Neuronal stem cell (in vitro differentiated cells): ENCODE data around the gene CTRB1.
A peak's percentile ranks its signal among the peaks of the same experiment; 100 is the strongest.
"Not testable (repeated sequence)": the region's sequence is repeated elsewhere in the genome, so short reads cannot be mapped to it uniquely, and the experiment has no call there.

ENCODE experiments used
- DNase-seq: peaks from one replicate; pipeline ENCODE4 v3.0.0-alpha.2; 2013; ENCODE audit warnings: low spot score
- H2AFZ ChIP-seq: one replicate; pipeline ENCODE4 v1.6.1; 2013; ENCODE audit warnings: mild to moderate bottlenecking, low read length, inconsistent platforms
- H2AK5ac ChIP-seq: 2 replicates; pipeline ENCODE4 v1.6.1; 2013; ENCODE audit warnings: low read depth, mild to moderate bottlenecking, inconsistent platforms, low read length, moderate library complexity, mixed read lengths
- H2BK120ac ChIP-seq: 2 replicates; pipeline ENCODE4 v1.6.1; 2013; ENCODE audit warnings: low read depth, mild to moderate bottlenecking, inconsistent platforms, low read length, moderate library complexity, mixed read lengths
- H2BK12ac ChIP-seq: one replicate; pipeline ENCODE4 v1.6.1; 2013; ENCODE audit warnings: low read length, inconsistent platforms
- H2BK15ac ChIP-seq: 2 replicates; pipeline ENCODE4 v1.6.1; 2013; ENCODE audit warnings: mild to moderate bottlenecking, low read length, inconsistent platforms, mixed read lengths
- H2BK5ac ChIP-seq: one replicate; pipeline ENCODE4 v1.6.1; 2013; ENCODE audit warnings: inconsistent platforms, mild to moderate bottlenecking, low read length, moderate library complexity
- H3K14ac ChIP-seq: one replicate; pipeline ENCODE4 v1.6.1; 2013; ENCODE audit warnings: low read length, inconsistent platforms
- H3K18ac ChIP-seq: 2 replicates; pipeline ENCODE4 v1.6.1; 2013; ENCODE audit warnings: low read length, inconsistent platforms
- H3K23ac ChIP-seq: 2 replicates; pipeline ENCODE4 v1.6.1; 2013; ENCODE audit warnings: low read depth, mild to moderate bottlenecking, mixed read lengths, low read length, inconsistent platforms; ENCODE audit not compliant: poor library complexity
- H3K27ac ChIP-seq: replicated peaks from 3 replicates; pipeline ENCODE4 v1.5.1; 2013; ENCODE audit warnings: low read length, inconsistent platforms
- H3K27me3 ChIP-seq, 3 experiments: 2 replicates each; pipeline ENCODE4 v1.6.1; 2013; ENCODE audit warnings: low read length in 3 of 3, mild to moderate bottlenecking in 2 of 3, inconsistent platforms in 1 of 3, low read depth in 1 of 3, mixed read lengths in 1 of 3, moderate library complexity in 1 of 3; ENCODE audit not compliant: control insufficient read depth in 3 of 3, insufficient read depth in 3 of 3
- H3K36me3 ChIP-seq, 2 donors: replicated peaks in 1 of 2; 2 replicates each; pipeline ENCODE4 v1.6.1; 2013; ENCODE audit warnings: low read length in 2 of 2; ENCODE audit not compliant: control insufficient read depth in 2 of 2, insufficient read depth in 2 of 2
- H3K4ac ChIP-seq: 2 replicates; pipeline ENCODE4 v1.6.1; 2013; ENCODE audit warnings: inconsistent platforms, mild to moderate bottlenecking, low read length, moderate library complexity
- H3K4me1 ChIP-seq, 2 donors: 1 replicate in 1 of 2; 2 replicates in 1 of 2; pipeline ENCODE4 v1.6.1; 2013; ENCODE audit warnings: low read length in 2 of 2, low read depth in 1 of 2; ENCODE audit not compliant: control insufficient read depth in 2 of 2, insufficient read depth in 1 of 2
- H3K4me2 ChIP-seq: one replicate; pipeline ENCODE4 v1.6.1; 2013; ENCODE audit warnings: mild to moderate bottlenecking, low read length, inconsistent platforms; ENCODE audit not compliant: insufficient read depth, poor library complexity, severe bottlenecking
- H3K4me3 ChIP-seq, 2 donors: 2 replicates each; pipeline ENCODE4 v1.5.1; 2013; ENCODE audit warnings: low read length in 2 of 2, mild to moderate bottlenecking in 2 of 2, inconsistent platforms in 1 of 2, moderate library complexity in 1 of 2
- H3K79me1 ChIP-seq: one replicate; pipeline ENCODE4 v1.6.1; 2013; ENCODE audit warnings: low read depth, mild to moderate bottlenecking, inconsistent platforms, low read length, moderate library complexity
- H3K9ac ChIP-seq: one replicate; pipeline ENCODE4 v1.6.1; 2013; ENCODE audit warnings: mild to moderate bottlenecking, low read depth, low read length, inconsistent platforms; ENCODE audit not compliant: poor library complexity
- H3K9me3 ChIP-seq, 2 donors: replicated peaks in 1 of 2; 2 replicates each; pipeline versions ENCODE3 to v1.6.1; 2013; ENCODE audit warnings: low read length in 2 of 2, mild to moderate bottlenecking in 2 of 2, inconsistent platforms in 1 of 2, low read depth in 1 of 2, mixed read lengths in 1 of 2, moderate library complexity in 1 of 2; ENCODE audit not compliant: control insufficient read depth in 2 of 2, insufficient read depth in 1 of 2
- H4K8ac ChIP-seq: one replicate; pipeline ENCODE4 v1.6.1; 2013; ENCODE audit warnings: low read depth, mild to moderate bottlenecking, inconsistent platforms, low read length, moderate library complexity
- H4K91ac ChIP-seq: one replicate; pipeline ENCODE4 v1.6.1; 2013; ENCODE audit warnings: low read length, low read depth, mild to moderate bottlenecking, inconsistent platforms; ENCODE audit not compliant: poor library complexity
- WGBS, 2 donors: extraction: QIAGEN DNeasy Blood & Tissue Kit; methylation state at CpG; one replicate each; pipeline ENCODE4 v1.1.7; 2013; ENCODE audit warnings: missing lambda C conversion rate in 2 of 2, mixed read lengths in 1 of 2; ENCODE audit not compliant: insufficient read length in 2 of 2, insufficient replicate concordance in 1 of 2; ENCODE audit errors: extremely low coverage in 2 of 2; 5-methylcytosine and 5-hydroxymethylcytosine counted together

CTRB1 gene

DNA sequence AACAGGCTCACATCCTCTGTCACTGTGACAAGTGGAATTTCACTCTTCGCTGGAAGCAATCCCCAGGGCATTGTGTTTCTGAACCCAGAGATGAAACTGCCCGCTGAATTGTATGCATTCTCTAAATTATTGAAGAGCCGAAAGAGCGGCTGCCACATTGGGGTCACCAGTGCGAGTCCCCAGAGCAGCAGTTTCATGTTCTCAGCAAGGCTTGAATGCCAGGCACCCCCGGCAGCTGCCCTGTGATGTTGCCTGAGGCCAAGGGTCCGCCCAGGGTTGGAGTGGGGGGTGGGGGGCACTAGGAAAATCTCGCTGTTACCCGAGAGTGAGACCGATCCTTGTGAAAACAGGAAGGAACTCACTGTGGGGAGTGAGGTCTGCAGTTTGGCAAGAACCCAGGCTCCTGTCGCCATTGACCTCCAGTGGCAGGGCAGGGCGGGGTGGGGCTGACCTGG, 53.3 kb downstream of the CTRB1 start:
- H2AFZ ChIP-seq: peak overlapping the region; percentile 82
- no peaks in the 10 kb centered on the region for H3K27me3 ChIP-seq
- no peak overlapping the region for H3K4me2 ChIP-seq
- no peak overlapping the region for H3K4ac ChIP-seq
- DNase-seq: no peak
- peaks cover 2 to 5% of the 10 kb centered on the region in 2 donors for H3K4me1 ChIP-seq
- H3K4me3 ChIP-seq: peak overlapping the region in 1 of 2 donors; percentile 27
- no peak overlapping the region for H3K14ac ChIP-seq
- H4K91ac ChIP-seq: no peak overlapping the region
- H3K23ac ChIP-seq: no peak overlapping the region
- no peak overlapping the region for H2BK15ac ChIP-seq
- no peak overlapping the region for H2BK120ac ChIP-seq
- H3K79me1 ChIP-seq: no peaks in the 10 kb centered on the region
- no CpG with 5 or more reads among the region's 12 CpGs for WGBS, 2 donors
- H3K9me3 ChIP-seq: no peaks in the 10 kb centered on the region
- no peak overlapping the region for H3K18ac ChIP-seq
- H2AK5ac ChIP-seq: no peak overlapping the region
- no peak overlapping the region for H3K27ac ChIP-seq
- H3K36me3 ChIP-seq: no peaks in the 10 kb centered on the region
- H3K9ac ChIP-seq: peak overlapping the region; percentile 44
- H2BK5ac ChIP-seq: no peak overlapping the region
- no peak overlapping the region for H2BK12ac ChIP-seq
- peak overlapping the region; percentile 65 for H4K8ac ChIP-seq

DNA sequence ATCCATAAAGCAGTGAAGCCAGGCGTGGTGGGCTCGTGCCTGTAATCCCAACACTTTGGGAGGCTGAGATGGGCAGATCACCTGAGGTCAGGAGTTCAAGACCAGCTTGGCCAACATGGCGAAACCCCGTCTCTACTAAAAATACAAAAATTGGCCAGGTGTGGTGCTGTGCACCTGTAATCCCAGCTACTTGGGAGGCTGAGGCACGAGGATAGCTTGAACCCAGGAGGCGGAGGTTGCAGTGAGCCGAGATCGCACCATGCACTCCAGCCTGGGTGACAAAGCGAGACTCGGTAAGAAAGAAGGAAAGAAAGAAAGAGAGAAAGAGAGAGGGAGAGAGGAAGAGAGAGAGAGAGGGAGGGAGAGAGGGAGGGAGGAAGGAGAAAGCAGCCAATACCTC, 53.8 kb downstream of the CTRB1 start:
- not testable (repeated sequence) for H3K18ac ChIP-seq, H4K91ac ChIP-seq, H3K9ac ChIP-seq, H3K4me1 ChIP-seq, H3K27me3 ChIP-seq, H2BK15ac ChIP-seq, H3K4ac ChIP-seq, H3K79me1 ChIP-seq, DNase-seq, H2BK5ac ChIP-seq, H3K27ac ChIP-seq, H3K23ac ChIP-seq, H2AFZ ChIP-seq, H3K4me3 ChIP-seq, H3K4me2 ChIP-seq, H3K14ac ChIP-seq, H2AK5ac ChIP-seq, H2BK12ac ChIP-seq, H2BK120ac ChIP-seq, H3K9me3 ChIP-seq, H3K36me3 ChIP-seq
- peak overlapping the region; percentile 65 for H4K8ac ChIP-seq
- no CpG with 5 or more reads among the region's 10 CpGs for WGBS, 2 donors

DNA sequence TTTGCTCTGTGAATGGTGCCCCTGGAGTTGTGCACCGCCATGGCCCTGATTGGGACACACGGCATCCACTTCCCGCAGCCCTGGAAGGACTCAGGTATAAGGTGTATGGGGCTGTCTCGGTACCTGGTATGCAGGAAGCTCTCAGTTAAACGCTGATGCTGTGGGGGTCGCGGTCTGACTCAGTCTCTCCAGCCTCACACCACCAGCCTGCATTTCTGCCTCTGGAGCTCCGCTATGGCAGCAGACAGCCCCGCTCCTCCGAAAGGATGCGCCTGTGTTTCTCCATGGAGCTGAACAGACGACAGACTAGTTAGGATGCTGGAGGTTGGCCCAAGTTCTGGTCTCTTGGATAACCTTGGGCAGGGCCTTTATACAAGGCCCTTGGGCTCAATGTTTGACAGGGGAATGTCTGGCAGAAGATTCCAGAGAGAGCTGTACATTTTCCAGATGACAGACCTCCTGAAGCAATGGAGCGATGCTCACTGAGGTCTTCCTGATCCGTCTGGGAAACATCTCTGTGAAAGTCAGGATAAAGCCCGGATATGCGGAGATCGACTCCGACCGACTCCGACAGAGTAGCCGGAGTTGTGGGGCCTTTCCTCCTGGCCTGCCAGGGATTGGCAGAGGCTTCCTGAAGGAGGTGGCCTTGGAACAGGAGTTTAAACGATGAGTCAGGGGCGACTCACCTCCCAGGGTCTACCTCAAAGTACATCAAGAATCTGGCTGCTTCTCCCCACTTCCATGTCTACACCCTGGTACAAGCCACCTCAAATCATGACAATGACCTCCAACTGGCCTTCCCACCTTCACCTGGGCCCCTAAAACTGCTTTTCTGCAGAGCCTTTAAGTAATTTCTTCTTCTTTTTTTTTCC, 54.5 kb downstream of the CTRB1 start:
- Histone ChIP-seq H3K36me3 (no peaks in the 10 kb centered on the region), H3K9ac (no peak overlapping the region), H4K91ac (no peak overlapping the region), H3K14ac (no peak overlapping the region), H2AFZ (no peak overlapping the region), H3K4me1 (peaks cover 2 to 5% of the 10 kb centered on the region in 2 donors), H3K9me3 (peaks cover 0 to 2% of the 10 kb centered on the region in 2 donors), H3K27ac (no peak overlapping the region), H2BK15ac (peak overlapping the region; percentile 67), H3K4me3 (no peak overlapping the region), H3K18ac (peak overlapping the region; percentile 28), H3K79me1 (no peaks in the 10 kb centered on the region), H3K23ac (peak overlapping the region; percentile 65), H3K27me3 (no peaks in the 10 kb centered on the region), H3K4me2 (no peak overlapping the region), H3K4ac (no peak overlapping the region), H2BK120ac (no peak overlapping the region), H4K8ac (no peak overlapping the region), H2BK5ac (no peak overlapping the region), H2AK5ac (peak overlapping the region; percentile 56), H2BK12ac (no peak overlapping the region)
- DNase-seq: no peak
- no CpG with 5 or more reads among the region's 23 CpGs for WGBS, 2 donors
